GM12872 (cell line): ENCODE data around the gene MC3R.

Experiments
- TF ChIP-seq, protein P1 (sequence below): IDR thresholded peaks from 3 replicates; pipeline ENCODE4 v1.5.1; 2011; ENCODE audit warnings: low read depth, mild to moderate bottlenecking, low read length, moderate library complexity; ENCODE audit not compliant: insufficient read depth

Gene MC3R

DNA sequence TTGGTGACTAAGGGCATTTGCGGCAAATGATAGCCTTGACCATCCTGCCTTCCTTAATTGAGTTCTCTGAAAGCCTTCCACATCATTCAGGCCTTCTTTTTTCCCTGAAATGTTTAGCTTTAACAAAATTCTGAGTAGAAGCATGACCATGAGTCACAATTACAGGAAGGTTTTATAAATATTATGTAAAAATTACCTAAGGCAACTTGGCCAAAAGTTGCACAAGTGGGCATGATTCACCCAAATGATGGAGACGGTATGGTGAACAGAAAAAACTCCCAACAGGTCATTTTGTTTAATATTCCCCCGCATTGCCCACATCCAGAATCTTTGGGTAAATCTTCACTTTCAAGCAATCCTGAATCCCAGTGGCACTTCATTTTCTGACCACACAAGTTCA, 37.0 kb downstream of the MC3R start:
- TF ChIP-seq, protein P1, sequence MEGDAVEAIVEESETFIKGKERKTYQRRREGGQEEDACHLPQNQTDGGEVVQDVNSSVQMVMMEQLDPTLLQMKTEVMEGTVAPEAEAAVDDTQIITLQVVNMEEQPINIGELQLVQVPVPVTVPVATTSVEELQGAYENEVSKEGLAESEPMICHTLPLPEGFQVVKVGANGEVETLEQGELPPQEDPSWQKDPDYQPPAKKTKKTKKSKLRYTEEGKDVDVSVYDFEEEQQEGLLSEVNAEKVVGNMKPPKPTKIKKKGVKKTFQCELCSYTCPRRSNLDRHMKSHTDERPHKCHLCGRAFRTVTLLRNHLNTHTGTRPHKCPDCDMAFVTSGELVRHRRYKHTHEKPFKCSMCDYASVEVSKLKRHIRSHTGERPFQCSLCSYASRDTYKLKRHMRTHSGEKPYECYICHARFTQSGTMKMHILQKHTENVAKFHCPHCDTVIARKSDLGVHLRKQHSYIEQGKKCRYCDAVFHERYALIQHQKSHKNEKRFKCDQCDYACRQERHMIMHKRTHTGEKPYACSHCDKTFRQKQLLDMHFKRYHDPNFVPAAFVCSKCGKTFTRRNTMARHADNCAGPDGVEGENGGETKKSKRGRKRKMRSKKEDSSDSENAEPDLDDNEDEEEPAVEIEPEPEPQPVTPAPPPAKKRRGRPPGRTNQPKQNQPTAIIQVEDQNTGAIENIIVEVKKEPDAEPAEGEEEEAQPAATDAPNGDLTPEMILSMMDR = no peak

DNA sequence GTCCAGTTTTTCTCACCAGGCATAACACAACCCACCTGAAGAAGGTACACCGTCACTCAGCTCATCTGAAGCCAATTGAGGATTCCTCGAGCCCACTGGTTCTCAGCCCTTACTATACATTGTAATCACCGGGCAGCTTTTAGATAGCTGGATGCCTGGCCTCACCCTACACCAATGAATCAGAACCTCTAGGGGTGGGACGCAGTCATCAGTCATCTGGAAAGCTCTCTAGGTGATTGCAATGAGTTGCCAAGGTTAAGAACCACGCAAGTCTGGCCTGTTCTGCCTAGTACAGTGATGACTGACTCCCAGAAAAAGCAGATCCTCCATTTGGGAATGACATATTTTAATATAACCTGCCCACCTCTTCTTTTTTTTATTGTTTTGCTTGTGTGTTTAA, 41.1 kb downstream of the MC3R start:
- TF ChIP-seq, protein P1 = no peak

DNA sequence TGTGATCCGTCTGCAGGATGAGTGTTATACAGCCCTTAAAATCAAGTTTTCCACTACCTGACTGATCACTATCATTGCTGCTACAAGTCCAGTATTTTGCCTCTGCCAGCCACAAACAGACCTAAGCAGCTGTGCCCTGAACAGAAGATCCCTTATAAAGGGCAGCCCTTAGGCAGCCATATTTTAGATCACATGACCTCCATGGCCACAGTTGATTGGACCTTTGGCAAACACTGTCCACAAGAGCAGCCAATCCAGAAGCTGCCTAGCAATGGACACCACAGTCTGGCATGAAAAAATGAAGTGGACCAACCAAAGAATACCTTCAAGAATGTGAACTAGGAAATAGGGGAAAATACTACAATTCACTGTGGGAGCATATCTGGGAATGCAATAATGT, 50.8 kb downstream of the MC3R start:
- TF ChIP-seq, protein P1 = no peak
